DND-41 (cell line): ENCODE data around the gene SNAP29.
"Not testable (repeated sequence)": the region's sequence is repeated elsewhere in the genome, so short reads cannot be mapped to it uniquely, and the experiment has no call there.

Source experiments
- EZH2 ChIP-seq: IDR thresholded peaks from 3 replicates; pipeline ENCODE4 v1.6.1; 2012; ENCODE audit warnings: borderline replicate concordance, low read depth, mild to moderate bottlenecking, moderate library complexity, low read length, inconsistent platforms; ENCODE audit not compliant: severe bottlenecking
- TF ChIP-seq, protein P1 (sequence below): IDR thresholded peaks from 2 replicates; pipeline ENCODE4 v1.5.1; 2012; ENCODE audit warnings: borderline replicate concordance, low read length, moderate library complexity, mild to moderate bottlenecking; ENCODE audit not compliant: poor library complexity, severe bottlenecking; ENCODE audit errors: extremely low read depth

DNA sequence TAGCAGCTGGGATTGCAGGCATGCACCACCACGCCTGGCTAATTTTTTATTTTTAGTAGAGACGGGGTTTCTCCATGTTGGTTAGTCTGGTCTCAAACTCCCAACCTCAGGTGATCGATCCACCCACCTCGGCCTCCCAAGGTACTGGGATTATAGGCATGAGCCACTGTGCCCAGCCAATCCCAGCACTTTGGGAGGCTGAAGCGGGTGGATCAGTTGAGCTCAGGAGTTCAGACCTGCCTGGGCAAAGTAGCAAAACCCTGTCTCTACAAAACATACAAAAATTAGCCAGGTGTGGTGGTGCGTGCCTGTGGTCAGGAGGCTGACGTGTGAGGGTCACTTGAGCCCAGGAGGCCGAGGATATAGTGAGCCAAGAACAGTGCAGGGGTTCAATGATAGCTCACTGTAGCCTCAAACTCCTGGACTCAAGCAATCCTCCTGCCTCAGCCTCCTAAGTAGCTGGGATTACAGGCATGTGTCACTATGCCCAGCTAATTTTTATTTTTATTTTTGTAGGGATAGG is 37.0 kb upstream of the SNAP29 start:
- TF ChIP-seq, protein P1, sequence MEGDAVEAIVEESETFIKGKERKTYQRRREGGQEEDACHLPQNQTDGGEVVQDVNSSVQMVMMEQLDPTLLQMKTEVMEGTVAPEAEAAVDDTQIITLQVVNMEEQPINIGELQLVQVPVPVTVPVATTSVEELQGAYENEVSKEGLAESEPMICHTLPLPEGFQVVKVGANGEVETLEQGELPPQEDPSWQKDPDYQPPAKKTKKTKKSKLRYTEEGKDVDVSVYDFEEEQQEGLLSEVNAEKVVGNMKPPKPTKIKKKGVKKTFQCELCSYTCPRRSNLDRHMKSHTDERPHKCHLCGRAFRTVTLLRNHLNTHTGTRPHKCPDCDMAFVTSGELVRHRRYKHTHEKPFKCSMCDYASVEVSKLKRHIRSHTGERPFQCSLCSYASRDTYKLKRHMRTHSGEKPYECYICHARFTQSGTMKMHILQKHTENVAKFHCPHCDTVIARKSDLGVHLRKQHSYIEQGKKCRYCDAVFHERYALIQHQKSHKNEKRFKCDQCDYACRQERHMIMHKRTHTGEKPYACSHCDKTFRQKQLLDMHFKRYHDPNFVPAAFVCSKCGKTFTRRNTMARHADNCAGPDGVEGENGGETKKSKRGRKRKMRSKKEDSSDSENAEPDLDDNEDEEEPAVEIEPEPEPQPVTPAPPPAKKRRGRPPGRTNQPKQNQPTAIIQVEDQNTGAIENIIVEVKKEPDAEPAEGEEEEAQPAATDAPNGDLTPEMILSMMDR, result not testable (repeated sequence)
- not testable (repeated sequence) for TF ChIP-seq EZH2
